Lung (tissue), 12 donors: ENCODE measurements around the gene GPC6. TPM values are rescaled to one million over a fixed set of nuclear protein-coding genes. Genes with fewer than 3 reads are reported as not detected.
A peak's percentile ranks its signal among the peaks of the same experiment; 100 is the strongest.

Experiments
- ATAC-seq: fragments of 200-7000 bp; cut with Tn5 transposase; one replicate; pipeline ENCODE4 v1.9.1; 2020; ENCODE audit warnings: moderate number of reproducible peaks; ENCODE audit not compliant: insufficient read depth, low FRiP score
- DNase-seq, 3 donors: peaks; one replicate each; pipeline ENCODE4 v3.0.0-alpha.2; 2013 to 2017
- H3K27ac ChIP-seq, 2 donors: one replicate each; pipeline ENCODE4 v1.5.1; 2013; ENCODE audit warnings: mild to moderate bottlenecking in 2 of 2, moderate library complexity in 2 of 2, control low read depth in 1 of 2, inconsistent platforms in 1 of 2, low read depth in 1 of 2, low read length in 1 of 2
- H3K27me3 ChIP-seq, 3 donors: one replicate each; pipeline ENCODE4 v1.5.1; 2013; ENCODE audit warnings: low read length in 2 of 3; ENCODE audit not compliant: control insufficient read depth in 3 of 3, insufficient read depth in 3 of 3
- H3K36me3 ChIP-seq, 4 donors: one replicate each; pipeline ENCODE4 v1.5.1; 2013; ENCODE audit warnings: low read length in 4 of 4, mild to moderate bottlenecking in 1 of 4, moderate library complexity in 1 of 4; ENCODE audit not compliant: control insufficient read depth in 4 of 4, insufficient read depth in 4 of 4
- H3K4me1 ChIP-seq, 5 donors: one replicate each; pipeline ENCODE4 v1.5.1; 2013; ENCODE audit warnings: low read length in 5 of 5, mild to moderate bottlenecking in 2 of 5, moderate library complexity in 1 of 5; ENCODE audit not compliant: control insufficient read depth in 5 of 5, insufficient read depth in 5 of 5
- H3K4me3 ChIP-seq: one replicate; pipeline ENCODE4 v1.5.1; 2013; ENCODE audit warnings: mild to moderate bottlenecking, control low read depth, moderate library complexity
- H3K9ac ChIP-seq, 2 donors: one replicate each; pipeline ENCODE4 v1.5.1; 2013; ENCODE audit warnings: low read length in 2 of 2, control low read depth in 1 of 2; ENCODE audit not compliant: insufficient read depth in 1 of 2
- H3K9me3 ChIP-seq, 4 donors: one replicate each; pipeline ENCODE4 v1.5.1; 2013; ENCODE audit warnings: low read length in 3 of 4, mild to moderate bottlenecking in 1 of 4, moderate library complexity in 1 of 4; ENCODE audit not compliant: control insufficient read depth in 4 of 4, insufficient read depth in 3 of 4
- CTCF ChIP-seq: IDR thresholded peaks from 2 replicates; pipeline ENCODE4 v1.5.1; 2012; ENCODE audit warnings: mild to moderate bottlenecking; ENCODE audit errors: control extremely low read depth, extremely low read depth
- WGBS, 2 donors: extraction: QIAGEN DNeasy Blood & Tissue Kit; methylation state at CpG; one replicate each; pipeline ENCODE4 v1.1.7; 2013; 5-methylcytosine and 5-hydroxymethylcytosine counted together
- polyA plus RNA-seq, 2 donors: library from polyadenylated mRNA; stranded (reverse); fragments of 200-250 nt; gene quantifications; one replicate each; pipeline ENCODE4 v1.2.1, GENCODE V29; 2013
- total RNA-seq, 2 donors: library from RNA; depleted of rRNA in 1 of 2; stranded (reverse); fragments of >200 nt in 1 of 2; gene quantifications; one replicate each; pipeline ENCODE4 v1.2.1, GENCODE V29; 2014 to 2021
- donor health status: control.
- donor health status: control.
- donor health status: Bipolar disorder and iron deficiency.
- donor health status: healthy.
- donor health status: DM: yes; HTN: yes; CAD: no.

GPC6 gene
- total and polyA plus RNA-seq, 4 donors = 0.45 to 31.4 (median 4.8) TPM

- no peaks in the 10 kb centered on the region for H3K9me3 ChIP-seq
- TF ChIP-seq CTCF = no peak
- ATAC-seq = no peak
- H3K4me1 ChIP-seq = peaks cover 0 to 10% (median 1%) of the 10 kb centered on the region in 5 donors
- no peak overlapping the region for H3K4me3 ChIP-seq
- no peak overlapping the region for H3K27ac ChIP-seq
- no peak overlapping the region for H3K9ac ChIP-seq
- H3K36me3 ChIP-seq = no peaks in the 10 kb centered on the region
- DNase-seq = no peak
- no peaks in the 10 kb centered on the region for H3K27me3 ChIP-seq
- 82 to 85% methylated on average over 7 of the region's 7 CpGs for WGBS, 2 donors
These were observed 41.9 kb downstream of the GPC6 start for GRCh38 chr13:93268327-93269028.

- 51 to 75% methylated on average over 5 of the region's 5 CpGs for WGBS, 2 donors
- Histone ChIP-seq H3K27me3 (no peaks in the 10 kb centered on the region), H3K4me1 (peaks cover 0 to 10% (median 0%) of the 10 kb centered on the region in 5 donors), H3K36me3 (no peaks in the 10 kb centered on the region), H3K9me3 (no peaks in the 10 kb centered on the region), H3K9ac (no peak overlapping the region), H3K4me3 (no peak overlapping the region), H3K27ac (no peak overlapping the region)
- peak in 2 of 3 donors; percentile 22 to 42 for DNase-seq
- TF ChIP-seq CTCF = no peak
- peak; percentile 43 for ATAC-seq
These were observed 44.4 kb downstream of the GPC6 start for GRCh38 chr13:93270769-93271742.

GRCh38 chr13:93279982-93280381 lies 53.4 kb downstream of the GPC6 start:
- Histone ChIP-seq H3K27me3 (no peaks in the 10 kb centered on the region), H3K9me3 (no peaks in the 10 kb centered on the region), H3K9ac (no peak overlapping the region), H3K4me3 (no peak overlapping the region), H3K4me1 (peaks cover 0 to 3% (median 0%) of the 10 kb centered on the region in 5 donors), H3K36me3 (no peaks in the 10 kb centered on the region), H3K27ac (no peak overlapping the region)
- DNase-seq (no peak), ATAC-seq (no peak)
- WGBS, 2 donors = 75 to 88% methylated on average over 1 of the region's 1 CpG
- TF ChIP-seq CTCF = no peak
